ENCODE results near the gene CLIC5.
A peak's percentile ranks its signal among the peaks of the same experiment; 100 is the strongest.

Gene CLIC5

DNA sequence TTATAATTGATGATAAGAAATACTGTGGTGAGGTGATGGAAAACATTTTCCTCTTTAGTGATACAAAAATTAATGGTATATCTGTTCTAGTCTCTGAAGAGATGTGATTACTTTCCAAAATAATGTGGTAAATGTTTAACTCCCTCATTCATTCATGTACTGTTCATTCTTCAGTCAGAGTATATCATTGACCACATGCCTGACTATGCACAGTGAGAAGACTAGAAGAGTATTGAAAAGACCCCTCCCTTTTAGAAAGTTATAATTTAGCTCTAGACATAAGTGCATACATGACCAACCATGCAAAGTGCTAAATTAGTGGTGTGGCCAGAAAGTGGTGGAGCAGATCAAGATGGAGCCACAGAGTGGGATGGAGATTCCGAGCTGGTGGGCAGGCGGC lies 133.0 kb downstream of the CLIC5 start:
- DNase-seq: no peak

DNA sequence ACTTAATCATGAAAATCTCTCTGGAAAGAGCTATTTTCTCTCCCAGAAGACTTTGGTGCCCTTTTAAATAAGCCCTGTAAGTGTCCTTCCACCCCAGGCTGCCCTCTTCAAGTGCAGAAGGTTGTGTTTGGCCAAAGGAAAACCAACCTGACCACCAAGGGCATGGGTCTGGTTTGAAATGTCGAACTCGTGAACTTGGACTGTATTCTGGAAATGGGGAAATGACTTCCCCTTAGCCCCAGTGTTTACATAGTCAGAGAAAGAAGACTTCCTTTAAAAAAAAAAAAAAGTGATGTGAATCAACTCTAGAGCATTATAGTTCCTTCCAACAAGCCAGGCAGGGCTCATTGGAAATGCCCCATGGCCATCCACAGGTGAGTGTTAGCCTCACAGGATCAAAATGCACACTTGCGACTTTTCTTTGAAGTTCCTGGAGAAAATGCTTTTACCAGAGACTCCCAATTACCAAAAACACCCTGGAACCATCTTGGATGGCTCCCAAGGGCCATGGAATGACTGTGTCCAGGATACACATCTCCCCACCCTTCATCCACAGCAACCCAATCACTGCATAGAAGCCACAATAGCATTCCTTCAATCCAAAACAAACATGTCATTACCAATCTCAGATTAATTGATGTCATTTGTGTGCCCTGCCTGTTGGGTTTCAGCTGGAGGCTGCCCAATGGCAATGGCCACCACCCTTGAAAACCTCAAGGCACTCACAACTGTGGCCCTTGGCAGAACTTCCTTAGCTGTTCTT lies 133.8 kb downstream of the CLIC5 start:
- no peak for DNase-seq

DNA sequence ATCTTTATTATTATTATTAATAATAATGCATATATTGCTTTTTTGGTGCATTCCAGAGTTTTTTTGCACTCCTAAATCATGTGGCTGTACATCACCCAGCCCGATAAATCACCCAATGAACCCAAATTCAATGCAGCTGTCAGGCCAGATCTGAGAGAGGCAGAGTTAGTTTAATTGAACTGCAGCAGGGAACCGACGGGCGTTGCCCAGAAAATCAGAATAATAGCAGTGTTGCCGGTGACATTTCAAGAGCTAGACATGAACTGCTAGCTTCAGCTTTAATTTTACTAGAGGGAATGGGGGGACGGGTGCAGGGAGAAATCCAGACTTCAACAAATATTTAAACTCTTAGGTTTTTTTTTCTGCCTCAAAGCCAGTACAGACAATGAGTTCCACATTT lies 135.0 kb downstream of the CLIC5 start:
- DNase-seq: no peak

DNA sequence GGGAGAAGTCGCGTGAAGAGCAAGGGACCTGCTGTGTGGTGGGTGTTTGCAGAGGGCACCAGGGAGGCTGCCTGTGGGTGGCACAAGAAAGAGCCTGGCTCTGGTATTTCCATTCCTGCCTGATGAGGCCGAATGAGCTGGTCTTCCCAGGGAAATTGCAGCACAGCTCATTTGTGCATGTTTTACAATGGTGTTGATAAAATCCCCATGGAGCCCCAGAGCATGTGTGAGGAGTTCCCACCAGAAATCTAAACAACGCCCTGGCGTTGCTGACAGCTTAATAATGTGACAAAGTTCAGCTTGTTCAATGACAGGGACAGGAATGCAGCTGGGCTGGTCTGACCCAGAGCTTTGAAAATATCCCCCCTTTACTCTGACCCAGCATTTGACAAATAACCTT lies 135.5 kb downstream of the CLIC5 start:
- DNase-seq: no peak

DNA sequence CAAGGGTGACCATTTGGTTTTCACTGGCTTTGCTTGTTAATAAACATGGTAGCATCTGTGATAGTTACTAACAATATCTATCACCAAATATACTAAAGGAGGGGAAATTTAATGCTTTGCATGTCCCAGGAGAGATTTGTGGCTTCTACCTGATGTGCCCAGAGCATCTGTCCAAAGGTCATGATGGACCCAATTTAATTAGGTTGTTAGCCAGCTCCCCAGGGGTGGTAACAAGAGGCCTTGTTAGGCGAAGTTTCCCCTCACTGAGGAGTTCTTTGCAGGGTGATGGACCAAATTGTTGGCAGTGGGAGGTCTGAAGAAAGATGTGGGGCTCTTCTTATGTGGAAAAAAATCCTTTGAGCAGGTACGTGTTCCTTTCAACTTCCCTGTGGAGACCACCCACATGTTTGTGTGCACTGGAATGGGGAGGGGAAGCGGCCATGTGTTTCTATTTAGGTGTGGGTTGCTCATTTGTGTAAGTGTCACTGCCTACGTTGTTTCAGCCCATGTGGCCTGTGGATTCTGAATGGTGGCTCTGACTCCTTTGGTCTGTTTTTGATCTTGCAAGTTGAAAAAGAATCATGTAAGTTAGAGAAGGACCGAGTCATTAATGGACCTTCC lies 137.6 kb downstream of the CLIC5 start:
- DNase-seq: no peak

DNA sequence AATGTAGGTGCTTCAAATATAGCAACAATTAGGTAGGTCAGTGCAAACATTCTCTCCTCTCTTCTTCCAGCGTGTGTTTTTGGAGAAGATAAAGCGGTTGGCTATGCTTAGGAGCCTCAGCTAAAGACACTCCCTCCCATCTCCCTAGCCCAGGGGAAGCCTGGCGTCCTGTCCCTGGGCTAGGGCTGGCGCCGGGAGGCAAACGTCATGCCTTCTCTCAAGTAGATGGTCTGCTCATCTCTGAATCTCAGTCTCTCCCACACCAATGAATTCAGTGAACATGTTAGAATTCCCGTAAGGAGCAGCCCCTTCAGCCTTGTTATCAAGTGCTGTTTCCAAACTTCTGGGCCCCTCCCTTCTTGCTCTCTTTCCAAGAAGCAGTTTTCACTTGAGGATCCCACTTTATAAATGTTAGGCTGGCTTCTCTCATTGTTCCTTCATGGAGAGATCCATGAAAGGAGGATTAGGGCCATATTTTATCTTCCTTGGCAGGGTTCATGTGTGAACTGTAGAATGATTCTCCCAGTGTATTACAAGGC lies 142.8 kb downstream of the CLIC5 start:
- DNase-seq: no peak

DNA sequence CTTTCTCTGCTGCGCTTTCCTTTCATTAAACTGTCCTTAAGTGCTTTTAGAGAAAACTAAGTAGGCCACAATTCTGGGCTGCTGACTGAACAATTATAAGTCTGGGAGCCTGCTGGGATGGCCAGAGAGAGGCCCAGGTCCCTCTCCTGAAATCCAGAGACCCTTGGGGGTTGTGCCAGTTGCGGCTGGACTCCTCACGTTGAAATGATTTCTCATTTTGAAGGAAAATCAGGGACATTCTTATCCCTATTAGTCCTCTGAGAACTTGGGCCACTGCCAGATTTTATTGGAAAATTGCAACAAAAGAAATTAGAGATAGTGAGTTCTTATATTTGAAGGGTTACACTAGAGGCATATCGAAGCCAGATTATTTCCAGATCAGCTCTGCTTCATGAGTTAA lies 145.1 kb downstream of the CLIC5 start:
- DNase-seq: no peak

DNA sequence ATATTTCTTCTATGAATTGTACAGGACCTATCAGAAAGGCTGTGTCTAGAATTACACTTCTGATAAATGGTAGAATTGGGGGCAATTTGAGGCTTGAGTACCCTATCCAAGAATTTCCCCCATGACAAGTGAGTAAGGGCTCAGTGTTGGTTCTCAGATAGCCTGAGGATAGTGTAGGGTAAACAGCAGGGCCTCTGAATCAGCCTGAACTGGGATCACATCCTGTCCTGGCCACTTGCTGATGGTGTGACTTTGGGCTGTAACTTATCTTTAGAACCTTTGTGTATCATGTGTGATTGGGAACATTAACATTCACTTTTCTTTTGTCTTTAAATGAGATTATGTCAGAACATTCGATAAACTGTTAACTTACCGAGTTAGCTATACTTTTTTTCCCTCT lies 151.0 kb downstream of the CLIC5 start:
- DNase-seq: no peak

DNA sequence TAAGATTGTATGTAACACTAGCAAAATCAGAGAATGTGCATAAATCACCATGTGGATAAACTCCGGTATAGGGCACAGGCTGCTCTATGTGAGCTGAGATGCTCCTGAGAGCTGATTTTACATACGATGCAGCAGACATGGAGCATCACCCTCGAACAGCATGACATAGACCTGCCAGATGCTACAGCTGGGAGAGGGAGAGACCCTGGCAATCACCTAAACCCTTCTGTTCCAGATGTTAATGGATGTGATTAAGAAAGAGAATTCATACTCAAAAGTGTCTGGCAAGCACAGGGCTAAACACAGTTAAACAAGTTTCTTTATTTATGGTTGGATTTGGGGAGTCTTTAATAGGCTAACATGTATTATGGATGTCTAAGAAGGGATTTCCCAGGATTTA lies 157.0 kb downstream of the CLIC5 start:
- no peak for DNase-seq

DNA sequence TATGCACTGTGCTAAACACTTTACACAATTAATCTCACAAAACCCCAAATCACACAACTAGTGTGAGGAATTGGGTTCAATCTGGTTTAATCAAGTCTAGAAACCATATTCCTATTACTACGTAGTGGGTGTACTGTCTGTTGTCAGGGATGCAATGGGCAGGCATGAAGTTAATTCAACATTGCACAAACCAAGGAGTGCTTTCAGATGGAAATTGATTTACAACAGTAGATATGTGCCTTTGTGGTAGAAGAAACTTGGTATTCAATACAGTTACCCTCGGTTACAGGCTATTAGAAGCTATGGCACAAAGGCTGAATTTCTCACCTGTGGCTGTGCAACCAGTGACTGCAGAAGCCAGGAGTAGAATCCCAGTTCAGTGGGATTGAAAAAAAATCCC lies 157.8 kb downstream of the CLIC5 start:
- no peak for DNase-seq

DNA sequence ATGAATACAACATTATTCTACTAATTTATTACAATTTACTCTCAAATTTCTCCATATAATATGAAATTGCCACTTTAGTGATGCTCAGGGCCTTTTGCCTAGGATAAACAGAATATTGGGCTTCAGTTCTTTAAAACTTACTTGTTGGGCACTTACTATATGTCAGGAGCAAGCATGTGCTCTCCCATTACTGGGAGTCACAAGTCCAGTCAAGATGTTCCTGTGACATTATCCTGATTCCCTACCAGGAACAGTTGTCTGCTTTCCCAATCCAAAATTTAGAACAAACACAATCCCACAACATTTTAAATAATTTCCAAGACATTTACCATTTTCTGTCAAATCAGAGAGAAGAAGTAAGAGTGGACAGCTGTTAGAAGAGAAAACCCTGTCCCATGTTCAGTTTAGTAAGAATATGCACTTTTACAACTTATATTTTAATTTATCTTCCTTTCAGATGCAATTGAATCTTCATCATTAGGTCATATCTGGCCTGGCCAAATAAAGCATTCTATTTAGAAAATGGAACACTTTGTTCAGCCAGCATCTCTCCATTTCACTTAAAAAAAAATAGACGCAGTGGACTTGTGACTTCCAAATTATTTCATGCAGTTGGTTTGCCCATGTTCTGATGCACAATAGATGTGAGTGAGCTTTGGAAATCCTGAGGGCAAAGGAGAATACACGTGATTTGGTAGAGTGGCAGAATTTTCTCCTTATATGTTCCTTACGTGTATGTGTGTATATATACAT lies 159.8 kb downstream of the CLIC5 start:
- DNase-seq: no peak

DNA sequence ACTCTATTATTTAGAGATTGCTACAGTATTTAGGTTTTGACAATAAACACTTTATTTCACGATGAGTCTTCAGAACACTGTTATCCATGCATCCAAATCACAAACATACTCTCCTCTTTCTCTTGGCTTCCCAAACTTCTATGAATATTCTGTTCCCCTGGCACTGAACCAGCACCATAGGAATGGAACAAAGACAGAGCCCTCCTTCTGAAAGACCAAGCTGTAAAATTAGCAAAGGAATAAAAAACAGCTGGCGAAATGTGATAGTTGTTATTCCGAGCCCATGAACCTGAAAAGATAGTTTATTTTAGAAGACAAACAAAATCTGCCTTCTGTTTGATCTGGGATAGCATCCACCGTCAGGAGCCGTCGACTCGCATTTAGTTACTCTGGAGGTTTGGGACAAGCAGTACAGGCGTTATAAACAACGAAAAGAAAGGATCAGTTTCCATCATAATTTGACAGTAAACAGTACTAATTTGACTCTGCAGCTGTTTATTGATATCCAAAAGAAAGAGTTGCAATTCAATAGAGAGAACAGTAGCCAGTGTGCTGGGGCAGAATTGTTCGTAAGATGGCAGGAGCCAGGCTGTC lies 161.4 kb downstream of the CLIC5 start:
- peak in 1 of 2 donors; percentile 12 for DNase-seq

DNA sequence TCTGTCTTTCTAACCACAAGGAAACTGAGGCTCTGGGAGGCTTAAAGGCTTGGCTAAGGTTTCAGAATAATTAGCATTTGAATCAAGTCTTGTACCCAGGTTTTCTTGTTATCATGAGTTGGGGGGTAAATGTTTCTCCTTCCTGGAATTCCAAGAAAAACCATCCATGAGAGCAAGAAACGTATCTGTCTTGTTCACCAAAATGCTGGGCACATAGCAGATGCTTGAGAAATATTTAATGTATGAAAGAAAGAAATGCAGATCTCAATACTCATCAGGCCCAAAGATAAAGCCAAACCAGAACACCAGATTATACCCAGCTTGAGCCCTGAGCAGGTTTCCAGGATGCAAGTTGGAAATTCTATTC lies 164.6 kb downstream of the CLIC5 start:
- DNase-seq: no peak

DNA sequence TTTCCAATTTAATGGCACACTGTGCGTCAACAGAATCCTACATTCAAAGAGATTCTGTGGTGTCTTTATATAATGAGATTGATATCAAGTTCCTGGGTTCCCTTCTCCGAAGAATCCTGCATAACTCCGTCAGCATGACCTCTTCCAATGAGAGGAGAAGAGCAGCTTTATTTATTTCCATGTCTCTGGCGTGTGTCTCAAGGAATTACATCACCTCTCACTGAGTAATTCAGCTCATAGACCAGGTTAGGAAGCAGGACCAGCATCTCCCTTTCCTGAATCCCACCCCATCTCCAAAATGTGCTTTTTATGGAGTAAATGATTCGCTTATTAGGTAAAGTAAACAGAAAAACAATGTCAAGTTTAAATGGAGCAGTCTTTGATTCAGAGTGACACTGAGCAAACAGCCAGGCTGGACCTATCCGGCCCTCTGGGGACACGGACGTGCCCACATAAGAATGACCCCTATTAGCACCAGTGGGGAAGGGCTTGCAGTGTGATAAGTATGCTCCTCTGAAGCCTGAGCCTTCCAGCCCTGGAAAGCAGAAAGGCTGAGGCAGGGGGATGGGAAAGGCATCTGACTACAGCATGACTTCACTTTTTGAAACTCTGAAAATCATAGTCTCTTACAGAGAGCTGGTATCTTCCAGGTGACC lies 165.2 kb downstream of the CLIC5 start:
- no peak for DNase-seq

DNA sequence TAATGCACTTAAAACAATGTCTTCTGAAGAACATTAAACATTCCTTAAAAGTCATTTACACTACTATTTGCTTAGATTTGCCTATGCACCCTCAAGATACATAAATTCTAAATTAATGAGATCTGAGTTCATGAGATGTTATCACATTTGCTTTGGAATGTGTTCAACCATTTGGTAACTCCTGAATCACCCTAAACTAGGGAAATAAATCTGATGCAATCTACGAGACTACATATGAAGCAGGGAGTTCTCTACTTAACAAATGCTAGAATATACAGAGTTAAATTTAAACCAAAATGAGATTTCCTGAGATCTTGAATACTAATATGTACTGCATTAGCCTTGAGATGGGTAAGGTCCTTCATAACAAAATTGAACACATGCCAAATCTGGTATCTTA lies 170.1 kb downstream of the CLIC5 start:
- no peak for DNase-seq

DNA sequence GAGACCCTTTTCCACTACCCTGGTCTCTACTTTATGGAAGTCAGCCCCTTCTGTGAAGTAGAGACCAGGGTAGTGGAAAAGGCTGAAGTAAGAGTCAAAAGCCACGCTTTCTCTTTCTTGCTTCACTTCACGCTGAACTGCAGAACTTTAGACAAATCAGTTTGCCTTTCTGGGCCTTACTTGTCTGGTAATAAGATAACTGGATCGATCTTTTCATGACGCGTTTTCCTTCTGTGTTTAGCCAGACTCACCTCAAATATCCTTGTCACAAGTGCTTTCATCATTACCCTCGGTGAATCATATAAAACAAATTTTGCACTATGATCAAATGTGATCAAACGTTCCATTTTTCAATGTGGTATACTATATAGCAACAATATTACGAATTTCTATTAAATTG lies 170.7 kb downstream of the CLIC5 start:
- no peak for DNase-seq

DNA sequence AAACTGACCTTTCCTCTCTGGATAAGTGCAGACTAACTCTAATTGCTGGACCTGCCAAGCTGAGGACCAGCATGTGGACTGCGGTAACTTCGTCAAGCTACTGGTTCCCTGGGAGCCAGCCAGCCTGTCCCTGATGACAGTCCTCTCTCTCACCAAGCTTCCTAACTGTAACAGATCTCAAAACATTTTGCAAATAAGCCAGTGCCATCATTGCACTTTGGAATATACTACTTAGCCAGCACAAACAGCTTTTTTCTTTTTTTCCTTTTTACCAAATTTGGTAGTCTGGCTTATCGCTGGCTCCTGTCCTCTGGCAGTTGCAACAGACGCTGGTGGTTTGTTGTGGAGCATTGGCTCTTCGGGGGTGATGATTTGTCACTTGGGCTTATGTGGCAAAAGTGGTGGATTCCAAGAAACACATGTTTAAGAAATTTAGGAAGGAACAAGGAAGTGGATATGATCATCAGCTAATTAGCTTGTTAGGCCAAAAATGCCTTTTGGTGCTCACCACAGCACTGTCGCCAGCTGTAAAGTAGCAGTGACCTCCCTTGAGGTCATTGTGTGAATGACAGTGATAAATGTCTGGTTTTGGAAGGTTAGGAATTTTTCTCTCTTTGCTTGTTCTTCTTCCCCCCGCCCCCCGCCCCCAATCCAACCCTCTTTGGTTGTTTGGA lies 171.7 kb downstream of the CLIC5 start:
- DNase-seq: no peak

DNA sequence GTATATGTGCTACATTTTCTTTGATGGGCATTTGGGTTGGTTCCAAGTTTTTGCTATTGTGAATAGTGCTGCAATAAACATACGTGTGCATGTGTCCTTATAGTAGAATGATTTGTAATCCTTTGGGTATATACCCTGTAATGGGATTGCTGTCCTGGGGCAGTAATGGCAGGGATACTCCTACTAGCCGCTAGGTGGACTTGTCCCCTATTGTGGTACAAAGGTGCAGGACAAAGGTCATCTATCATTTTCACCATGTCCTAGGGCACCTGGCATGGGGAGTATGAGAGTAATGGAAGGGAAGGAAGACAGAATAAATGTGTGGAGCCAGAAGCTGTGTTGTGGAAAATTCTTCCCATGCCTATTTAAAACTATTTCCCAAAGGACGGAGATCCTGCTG lies 174.6 kb downstream of the CLIC5 start:
- no peak for DNase-seq

DNA sequence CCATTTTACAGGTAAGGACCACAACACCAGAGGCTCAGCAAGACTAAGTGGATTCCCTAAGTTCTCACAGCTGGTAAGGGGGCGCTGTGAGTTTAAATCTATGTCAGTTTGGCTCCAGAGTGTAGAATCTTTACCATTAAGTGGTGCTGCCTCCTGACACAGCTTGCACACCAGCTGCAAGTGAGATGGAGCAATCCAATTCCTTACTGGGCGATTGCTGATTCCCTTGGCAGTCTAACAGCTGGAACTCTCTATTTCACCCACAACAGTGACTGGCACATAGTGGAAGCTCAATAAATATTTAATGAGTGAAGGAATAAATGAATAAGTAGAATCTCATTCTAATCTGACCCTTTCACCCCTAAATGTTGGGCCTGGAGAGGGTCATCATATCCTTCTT lies 176.7 kb downstream of the CLIC5 start:
- no peak for DNase-seq

DNA sequence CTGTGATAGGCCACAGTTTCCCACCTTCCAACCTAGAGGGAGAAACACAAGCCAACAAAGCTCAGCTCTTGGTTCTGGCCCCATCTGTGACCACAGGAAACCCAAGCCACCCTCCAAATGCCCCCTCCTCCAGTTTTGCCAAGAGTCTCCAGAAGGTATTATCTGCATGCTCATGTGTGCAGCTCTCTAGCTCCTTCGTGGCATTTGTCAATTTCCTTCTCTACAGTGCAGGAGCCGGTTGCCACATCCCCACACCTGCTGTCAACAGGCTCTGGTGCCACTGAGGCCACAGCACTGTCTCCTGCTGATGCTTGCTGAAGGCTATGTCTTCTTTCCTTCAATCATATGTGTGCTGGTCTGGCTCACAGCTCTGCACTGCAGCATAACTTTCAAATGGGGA lies 177.2 kb downstream of the CLIC5 start:
- DNase-seq: no peak

DNA sequence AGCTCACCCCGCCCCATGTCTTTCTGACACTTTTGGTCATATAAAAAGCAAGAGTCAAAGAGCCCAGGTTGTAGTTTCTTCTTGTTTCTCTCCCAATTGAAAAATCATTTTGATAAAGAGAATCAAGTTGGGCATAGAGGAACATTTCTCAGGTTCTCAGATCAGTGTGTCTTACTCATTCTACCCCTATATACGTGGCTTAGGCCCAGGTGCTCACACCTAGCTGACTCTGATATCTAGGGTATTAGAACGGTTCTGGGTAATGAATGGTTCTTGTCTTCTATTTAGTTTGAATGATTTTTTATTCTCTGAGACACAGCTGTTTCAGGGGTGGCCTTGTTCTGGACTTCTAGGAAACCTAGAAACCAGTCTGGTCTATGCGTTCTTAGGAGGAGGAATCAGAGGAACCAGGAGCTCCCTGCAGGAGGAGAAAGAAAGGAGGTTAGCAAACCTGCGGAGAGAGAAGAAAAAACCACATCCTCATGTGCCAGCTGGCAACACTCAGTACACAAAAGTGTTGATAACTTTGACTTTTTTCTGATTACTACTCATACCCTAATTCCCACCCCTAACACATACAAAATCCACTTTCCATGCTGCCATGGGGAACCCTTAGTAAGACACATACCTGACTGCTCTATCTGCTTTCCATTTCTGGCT lies 178.0 kb downstream of the CLIC5 start:
- DNase-seq: no peak

DNA sequence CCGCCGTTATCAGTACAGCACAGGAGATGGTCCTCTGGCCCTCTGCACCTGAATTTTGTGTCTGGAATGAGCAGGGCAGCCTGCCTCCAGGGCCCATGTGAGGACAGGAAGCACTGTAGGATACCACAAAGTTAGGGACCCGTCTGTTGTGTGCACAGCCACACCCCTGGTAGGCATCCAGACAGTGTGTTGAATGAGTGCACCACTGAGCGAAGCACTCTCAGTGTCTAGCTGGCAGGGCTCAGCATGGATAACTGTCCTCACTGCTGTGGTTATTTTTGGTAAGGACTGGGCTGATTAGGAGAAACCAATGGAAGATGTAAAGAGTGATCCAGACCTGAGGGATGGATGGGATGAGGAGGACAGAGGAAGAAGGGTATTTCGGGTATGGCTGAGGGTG lies 178.7 kb downstream of the CLIC5 start:
- no peak for DNase-seq
